ENCODE data around the gene AP4S1.
A peak's percentile ranks its signal among the peaks of the same experiment; 100 is the strongest.

Gene AP4S1

GRCh38 chr14:31025367-31026076 is at the start of gene AP4S1:
AP4S1 (plus strand) TSS chr14:31025649; CDS start chr14:31066197, 40,548 bp downstream.
- peak; percentile 46 for DNase-seq (ENCODE audit: low spot score)
- TF ChIP-seq, protein P1, sequence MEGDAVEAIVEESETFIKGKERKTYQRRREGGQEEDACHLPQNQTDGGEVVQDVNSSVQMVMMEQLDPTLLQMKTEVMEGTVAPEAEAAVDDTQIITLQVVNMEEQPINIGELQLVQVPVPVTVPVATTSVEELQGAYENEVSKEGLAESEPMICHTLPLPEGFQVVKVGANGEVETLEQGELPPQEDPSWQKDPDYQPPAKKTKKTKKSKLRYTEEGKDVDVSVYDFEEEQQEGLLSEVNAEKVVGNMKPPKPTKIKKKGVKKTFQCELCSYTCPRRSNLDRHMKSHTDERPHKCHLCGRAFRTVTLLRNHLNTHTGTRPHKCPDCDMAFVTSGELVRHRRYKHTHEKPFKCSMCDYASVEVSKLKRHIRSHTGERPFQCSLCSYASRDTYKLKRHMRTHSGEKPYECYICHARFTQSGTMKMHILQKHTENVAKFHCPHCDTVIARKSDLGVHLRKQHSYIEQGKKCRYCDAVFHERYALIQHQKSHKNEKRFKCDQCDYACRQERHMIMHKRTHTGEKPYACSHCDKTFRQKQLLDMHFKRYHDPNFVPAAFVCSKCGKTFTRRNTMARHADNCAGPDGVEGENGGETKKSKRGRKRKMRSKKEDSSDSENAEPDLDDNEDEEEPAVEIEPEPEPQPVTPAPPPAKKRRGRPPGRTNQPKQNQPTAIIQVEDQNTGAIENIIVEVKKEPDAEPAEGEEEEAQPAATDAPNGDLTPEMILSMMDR (IDR thresholded peaks at IDR 0.05; ENCODE audit: extremely low read depth, missing control alignments) = no peak

DNA sequence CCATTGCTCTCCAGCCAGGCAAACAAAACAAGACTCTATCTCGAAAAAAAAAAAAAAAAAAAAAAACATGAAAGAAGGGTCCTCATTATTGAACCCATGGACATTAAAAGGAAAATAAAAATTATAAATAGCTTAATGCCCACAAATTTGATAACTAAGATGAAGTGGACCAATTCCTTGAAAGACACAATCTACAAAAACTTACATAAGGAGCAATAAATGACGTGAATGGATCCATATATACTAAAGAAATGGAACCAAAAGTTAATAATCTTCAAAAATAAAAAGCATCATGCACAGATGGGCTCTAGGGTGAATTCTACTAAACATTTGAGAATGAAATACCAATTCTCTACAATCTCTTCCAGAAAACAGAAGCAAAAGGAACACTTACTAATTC is 47.7 kb upstream of the AP4S1 start:
- TF ChIP-seq, protein P1 (IDR thresholded peaks at IDR 0.05; ENCODE audit: extremely low read depth, missing control alignments) = no peak
- DNase-seq (ENCODE audit: low spot score) = no peak

- peak; percentile 43 for DNase-seq (ENCODE audit: low spot score)
- TF ChIP-seq, protein P1 (IDR thresholded peaks at IDR 0.05; ENCODE audit: extremely low read depth, missing control alignments) = peak; percentile 21
Observed at GRCh38 chr14:30980106-30980704, 45.2 kb upstream of the AP4S1 start.

GRCh38 chr14:30980980-30981379 is 44.5 kb upstream of the AP4S1 start:
- TF ChIP-seq, protein P1 (IDR thresholded peaks at IDR 0.05; ENCODE audit: extremely low read depth, missing control alignments) = no peak
- no peak for DNase-seq (ENCODE audit: low spot score)

DNA sequence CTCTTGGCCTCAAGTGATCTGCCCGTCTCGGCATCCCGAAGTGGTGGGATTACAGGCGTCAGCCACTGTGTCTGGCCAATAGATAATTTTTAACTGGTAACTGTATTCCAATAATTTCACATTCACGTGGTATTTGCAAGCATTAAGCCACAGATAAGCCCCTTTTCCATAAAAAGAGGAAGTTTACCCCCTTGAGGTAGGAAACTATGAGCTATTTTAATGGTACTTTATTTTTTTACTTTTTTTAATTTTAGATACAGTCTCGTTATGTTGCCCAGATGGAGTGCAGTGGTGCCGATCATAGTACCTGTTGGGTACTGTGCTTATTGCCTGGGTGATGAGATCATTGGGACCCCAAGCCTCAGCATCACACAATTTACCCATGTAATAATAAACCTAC is 42.9 kb upstream of the AP4S1 start:
- TF ChIP-seq, protein P1 (IDR thresholded peaks at IDR 0.05; ENCODE audit: extremely low read depth, missing control alignments) = no peak
- no peak for DNase-seq (ENCODE audit: low spot score)

- DNase-seq (ENCODE audit: low spot score) = no peak
- TF ChIP-seq, protein P1 (IDR thresholded peaks at IDR 0.05; ENCODE audit: extremely low read depth, missing control alignments) = no peak
Observed at GRCh38 chr14:30983858-30984257, 41.6 kb upstream of the AP4S1 start.

DNA sequence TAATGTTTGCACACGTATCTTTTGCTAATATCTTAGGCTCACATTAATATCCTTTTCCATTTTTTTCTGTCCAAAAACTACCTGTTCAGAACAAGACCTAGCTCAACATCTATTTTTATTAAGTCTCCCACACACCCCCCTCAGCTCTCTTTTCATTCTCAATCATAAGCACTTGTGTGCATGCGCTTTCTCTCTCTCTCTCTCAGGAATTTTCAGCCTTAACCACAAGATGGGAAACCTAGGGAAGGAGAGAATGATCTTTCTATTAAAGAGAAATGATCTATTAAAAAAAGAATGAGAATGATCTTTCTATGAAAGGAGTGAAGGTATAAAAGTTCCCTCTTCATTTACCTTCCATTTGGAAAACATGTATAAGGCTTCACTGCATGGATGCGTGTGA is 39.7 kb upstream of the AP4S1 start:
- TF ChIP-seq, protein P1 (IDR thresholded peaks at IDR 0.05; ENCODE audit: extremely low read depth, missing control alignments) = no peak

More for the DNA sequence above, 39.7 kb upstream of the AP4S1 start:
- DNase-seq (ENCODE audit: low spot score) = no peak

Data from GM20000 (cell line).